Measurements from ENCODE around the gene ARFGEF2.

DNA sequence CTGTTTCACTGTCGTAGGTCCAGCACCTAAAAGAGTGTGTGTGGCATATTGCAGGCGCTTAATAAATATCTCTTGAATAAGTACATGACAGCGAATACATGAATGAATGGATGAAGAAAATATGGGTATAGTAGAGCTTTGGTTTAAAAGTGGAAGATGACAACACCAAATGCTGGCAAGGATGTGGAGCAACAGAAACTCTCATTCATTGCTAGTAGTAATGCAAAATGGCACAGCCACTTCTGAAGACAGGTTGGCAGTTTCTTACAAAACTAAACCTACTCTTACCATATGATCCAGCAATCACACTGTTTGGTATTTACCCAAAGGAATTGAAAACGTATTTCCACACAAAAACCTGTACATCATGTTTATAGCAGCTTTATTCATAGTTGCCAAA, 36.3 kb upstream of the ARFGEF2 start:
- TF ChIP-seq, protein P1, sequence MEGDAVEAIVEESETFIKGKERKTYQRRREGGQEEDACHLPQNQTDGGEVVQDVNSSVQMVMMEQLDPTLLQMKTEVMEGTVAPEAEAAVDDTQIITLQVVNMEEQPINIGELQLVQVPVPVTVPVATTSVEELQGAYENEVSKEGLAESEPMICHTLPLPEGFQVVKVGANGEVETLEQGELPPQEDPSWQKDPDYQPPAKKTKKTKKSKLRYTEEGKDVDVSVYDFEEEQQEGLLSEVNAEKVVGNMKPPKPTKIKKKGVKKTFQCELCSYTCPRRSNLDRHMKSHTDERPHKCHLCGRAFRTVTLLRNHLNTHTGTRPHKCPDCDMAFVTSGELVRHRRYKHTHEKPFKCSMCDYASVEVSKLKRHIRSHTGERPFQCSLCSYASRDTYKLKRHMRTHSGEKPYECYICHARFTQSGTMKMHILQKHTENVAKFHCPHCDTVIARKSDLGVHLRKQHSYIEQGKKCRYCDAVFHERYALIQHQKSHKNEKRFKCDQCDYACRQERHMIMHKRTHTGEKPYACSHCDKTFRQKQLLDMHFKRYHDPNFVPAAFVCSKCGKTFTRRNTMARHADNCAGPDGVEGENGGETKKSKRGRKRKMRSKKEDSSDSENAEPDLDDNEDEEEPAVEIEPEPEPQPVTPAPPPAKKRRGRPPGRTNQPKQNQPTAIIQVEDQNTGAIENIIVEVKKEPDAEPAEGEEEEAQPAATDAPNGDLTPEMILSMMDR (IDR thresholded peaks at IDR 0.05 in 4 of 5, conservative IDR thresholded peaks at IDR 0.05 in 1 of 5): no peak
- TF ChIP-seq POLR2A (IDR thresholded peaks at IDR 0.05): no peak

Measured in gastrocnemius medialis (tissue), 4 donors.